ENCODE data around the gene CORO2B.

Gene CORO2B

GRCh38 chr15:68617777-68618176, 39.0 kb downstream of the CORO2B start:
- Histone ChIP-seq H3K79me2 (ENCODE audit: insufficient read depth, low read length) (no peaks in the 10 kb centered on the region), H3K27me3 (ENCODE audit: low read length) (no peaks in the 10 kb centered on the region), H3K9me2 (replicated peaks; ENCODE audit: insufficient read depth, low read length) (no peaks in the 10 kb centered on the region), H3K27ac (ENCODE audit: low read depth, low read length) (no peak overlapping the region), H3K36me3 (ENCODE audit: low read length) (no peaks in the 10 kb centered on the region), H3K9ac (ENCODE audit: low read length) (no peak overlapping the region), H2AFZ (ENCODE audit: low read depth, low read length, severe bottlenecking) (no peak overlapping the region), H3K4me3 (ENCODE audit: insufficient read depth, low read length, poor library complexity, severe bottlenecking) (no peak overlapping the region), H3K9me3 (ENCODE audit: insufficient read depth, low read length) (no peaks in the 10 kb centered on the region), H3K4me2 (ENCODE audit: low read depth, low read length, poor library complexity, severe bottlenecking) (no peak overlapping the region), H3F3A (ENCODE audit: insufficient read depth) (no peaks in the 10 kb centered on the region), H4K20me1 (ENCODE audit: low read depth, low read length) (no peaks in the 10 kb centered on the region)
- TF ChIP-seq EZH2phosphoT487 (conservative IDR thresholded peaks at IDR 0.05; ENCODE audit: low read length) (no peak), CTCF (IDR thresholded peaks at IDR 0.05; ENCODE audit: insufficient read depth, low read length, poor library complexity, severe bottlenecking) (no peak)

- TF ChIP-seq CTCF (IDR thresholded peaks at IDR 0.05; ENCODE audit: insufficient read depth, low read length, poor library complexity, severe bottlenecking) (no peak), EZH2phosphoT487 (conservative IDR thresholded peaks at IDR 0.05; ENCODE audit: low read length) (no peak)
- H3K9me2 ChIP-seq (replicated peaks; ENCODE audit: insufficient read depth, low read length), result no peaks in the 10 kb centered on the region
- H4K20me1 ChIP-seq (ENCODE audit: low read depth, low read length), result no peaks in the 10 kb centered on the region
- no peaks in the 10 kb centered on the region for H3K9me3 ChIP-seq (ENCODE audit: insufficient read depth, low read length)
- H3K27ac ChIP-seq (ENCODE audit: low read depth, low read length), result no peak overlapping the region
- H3K4me2 ChIP-seq (ENCODE audit: low read depth, low read length, poor library complexity, severe bottlenecking), result no peak overlapping the region
- H3K36me3 ChIP-seq (ENCODE audit: low read length), result no peaks in the 10 kb centered on the region
- H3K4me3 ChIP-seq (ENCODE audit: insufficient read depth, low read length, poor library complexity, severe bottlenecking), result no peak overlapping the region
- no peaks in the 10 kb centered on the region for H3K79me2 ChIP-seq (ENCODE audit: insufficient read depth, low read length)
- no peak overlapping the region for H3K9ac ChIP-seq (ENCODE audit: low read length)
- no peak overlapping the region for H2AFZ ChIP-seq (ENCODE audit: low read depth, low read length, severe bottlenecking)
- H3K27me3 ChIP-seq (ENCODE audit: low read length), result no peaks in the 10 kb centered on the region
- H3F3A ChIP-seq (ENCODE audit: insufficient read depth), result no peaks in the 10 kb centered on the region
Observed at GRCh38 chr15:68618394-68618793, 39.6 kb downstream of the CORO2B start.

- Histone ChIP-seq H4K20me1 (ENCODE audit: low read depth, low read length) (no peaks in the 10 kb centered on the region), H3K4me2 (ENCODE audit: low read depth, low read length, poor library complexity, severe bottlenecking) (no peak overlapping the region)
Observed at GRCh38 chr15:68618908-68619698, 40.3 kb downstream of the CORO2B start.

More at GRCh38 chr15:68618908-68619698, 40.3 kb downstream of the CORO2B start:
- no peak overlapping the region for H3K9ac ChIP-seq (ENCODE audit: low read length)
- H3K9me2 ChIP-seq (replicated peaks; ENCODE audit: insufficient read depth, low read length), result no peaks in the 10 kb centered on the region
- H3K4me3 ChIP-seq (ENCODE audit: insufficient read depth, low read length, poor library complexity, severe bottlenecking), result no peak overlapping the region
- H3K9me3 ChIP-seq (ENCODE audit: insufficient read depth, low read length), result no peaks in the 10 kb centered on the region
- no peak overlapping the region for H2AFZ ChIP-seq (ENCODE audit: low read depth, low read length, severe bottlenecking)
- no peak overlapping the region for H3K27ac ChIP-seq (ENCODE audit: low read depth, low read length)
- TF ChIP-seq EZH2phosphoT487 (conservative IDR thresholded peaks at IDR 0.05; ENCODE audit: low read length) (no peak), CTCF (IDR thresholded peaks at IDR 0.05; ENCODE audit: insufficient read depth, low read length, poor library complexity, severe bottlenecking) (no peak)
- H3K27me3 ChIP-seq (ENCODE audit: low read length), result no peaks in the 10 kb centered on the region
- no peaks in the 10 kb centered on the region for H3F3A ChIP-seq (ENCODE audit: insufficient read depth)
- no peaks in the 10 kb centered on the region for H3K79me2 ChIP-seq (ENCODE audit: insufficient read depth, low read length)
- H3K36me3 ChIP-seq (ENCODE audit: low read length), result no peaks in the 10 kb centered on the region
